MM.1S (cell line): ENCODE results near the gene RYK.
"Not testable (repeated sequence)": the region's sequence is repeated elsewhere in the genome, so short reads cannot be mapped to it uniquely, and the experiment has no call there.

Experiments used
- DNase-seq: peaks from one replicate; pipeline ENCODE4 v3.0.0-alpha.2; 2015
- H2AFZ ChIP-seq: fragments of 300-600 bp; sonication (generic); 2 replicates; pipeline ENCODE4 v1.6.0; 2016; ENCODE audit warnings: antibody characterized with exemption, low read length
- H3F3A ChIP-seq: fragments of 300-600 bp; sonication (generic); 2 replicates; pipeline ENCODE4 v1.6.1; 2016; ENCODE audit warnings: mild to moderate bottlenecking, antibody characterized with exemption, low read length, moderate library complexity, mixed read lengths; ENCODE audit not compliant: insufficient read depth
- H3K27ac ChIP-seq: fragments of 300-600 bp; sonication (generic); 2 replicates; pipeline ENCODE4 v1.5.1; 2016; ENCODE audit warnings: mild to moderate bottlenecking, low read length
- H3K27me3 ChIP-seq: fragments of 300-600 bp; sonication (generic); replicated peaks from 2 replicates; pipeline ENCODE4 v1.6.0; 2016; ENCODE audit warnings: low read length; ENCODE audit not compliant: insufficient read depth
- H3K36me3 ChIP-seq: fragments of 300-600 bp; sonication (generic); replicated peaks from 2 replicates; pipeline ENCODE4 v1.6.1; 2016; ENCODE audit warnings: mild to moderate bottlenecking, low read length, mixed read lengths; ENCODE audit not compliant: insufficient read depth
- H3K4me1 ChIP-seq: fragments of 300-600 bp; sonication (generic); 2 replicates; pipeline ENCODE4 v1.6.1; 2016; ENCODE audit warnings: low read length, mixed read lengths
- H3K4me2 ChIP-seq: fragments of 300-600 bp; sonication (generic); 2 replicates; pipeline ENCODE4 v1.6.0; 2016; ENCODE audit warnings: low read depth, low read length
- H3K4me3 ChIP-seq: fragments of 300-600 bp; sonication (generic); 2 replicates; pipeline ENCODE4 v1.5.1; 2016; ENCODE audit warnings: low read length, mixed read lengths
- H3K79me2 ChIP-seq: fragments of 300-600 bp; sonication (generic); 2 replicates; pipeline ENCODE4 v1.6.1; 2016; ENCODE audit warnings: mixed run types, low read length, mixed read lengths
- H3K9ac ChIP-seq: fragments of 300-600 bp; sonication (generic); 2 replicates; pipeline ENCODE4 v1.6.1; 2016; ENCODE audit warnings: low read length, mixed read lengths
- H3K9me2 ChIP-seq: fragments of 300-600 bp; sonication (generic); replicated peaks from 2 replicates; pipeline ENCODE4 v1.6.1; 2016; ENCODE audit warnings: mild to moderate bottlenecking, low read length, mixed read lengths; ENCODE audit not compliant: insufficient read depth
- H3K9me3 ChIP-seq: fragments of 300-600 bp; sonication (generic); replicated peaks from 2 replicates; pipeline ENCODE4 v1.6.1; 2016; ENCODE audit warnings: mild to moderate bottlenecking, low read length, mixed read lengths; ENCODE audit not compliant: insufficient read depth
- H4K20me1 ChIP-seq: fragments of 300-600 bp; sonication (generic); 2 replicates; pipeline ENCODE4 v1.6.1; 2016; ENCODE audit warnings: mild to moderate bottlenecking, low read length, moderate library complexity, mixed read lengths; ENCODE audit not compliant: insufficient read depth
- CTCF ChIP-seq: fragments of 300-600 bp; sonication (generic); IDR thresholded peaks from 2 replicates; pipeline ENCODE4 v1.5.1; 2016; ENCODE audit warnings: antibody characterized with exemption, low read length, mixed read lengths
- EZH2 ChIP-seq: fragments of 300-600 bp; sonication (generic); optimal IDR thresholded peaks from 2 replicates; pipeline ENCODE3; 2017; ENCODE audit warnings: low read depth, mild to moderate bottlenecking, antibody characterized with exemption, low read length, mixed read lengths
- EZH2phosphoT487 ChIP-seq: fragments of 300-600 bp; sonication (generic); IDR thresholded peaks from 2 replicates; pipeline ENCODE4 v1.6.1; 2018; ENCODE audit warnings: antibody characterized with exemption, low read length

The RYK gene

GRCh38 chr3:134201201-134202130 is 49.2 kb downstream of the RYK start:
- Histone ChIP-seq H3K79me2 (no peaks in the 10 kb centered on the region), H3K27ac (no peak overlapping the region), H3F3A (no peaks in the 10 kb centered on the region), H3K9me2 (no peaks in the 10 kb centered on the region), H3K4me1 (no peaks in the 10 kb centered on the region), H3K9ac (no peak overlapping the region), H2AFZ (no peak overlapping the region), H3K9me3 (no peaks in the 10 kb centered on the region), H3K27me3 (no peaks in the 10 kb centered on the region), H3K4me3 (no peak overlapping the region), H3K4me2 (no peak overlapping the region), H4K20me1 (no peaks in the 10 kb centered on the region), H3K36me3 (no peaks in the 10 kb centered on the region)
- no peak for TF ChIP-seq CTCF
- no peak for TF ChIP-seq EZH2
- TF ChIP-seq EZH2phosphoT487, result no peak
- no peak for DNase-seq

- H3F3A ChIP-seq, H3K27me3 ChIP-seq, H3K9me3 ChIP-seq, H3K36me3 ChIP-seq, H3K4me1 ChIP-seq, H3K27ac ChIP-seq, DNase-seq, H3K4me3 ChIP-seq, H3K9ac ChIP-seq, H4K20me1 ChIP-seq, H3K9me2 ChIP-seq, H3K79me2 ChIP-seq, H3K4me2 ChIP-seq, H2AFZ ChIP-seq: not testable (repeated sequence)
Observed at GRCh38 chr3:134199880-134200279, 50.8 kb downstream of the RYK start.

GRCh38 chr3:134199240-134199639 is 51.4 kb downstream of the RYK start:
- no peaks in the 10 kb centered on the region for H3K36me3 ChIP-seq
- H3F3A ChIP-seq, result no peaks in the 10 kb centered on the region
- H3K27me3 ChIP-seq, result no peaks in the 10 kb centered on the region
- no peak for TF ChIP-seq EZH2
- TF ChIP-seq EZH2phosphoT487, result no peak
- TF ChIP-seq CTCF, result no peak
- H3K9ac ChIP-seq, result no peak overlapping the region
- no peaks in the 10 kb centered on the region for H3K9me2 ChIP-seq
- no peaks in the 10 kb centered on the region for H3K4me1 ChIP-seq
- no peaks in the 10 kb centered on the region for H3K9me3 ChIP-seq
- H2AFZ ChIP-seq, result no peak overlapping the region
- H3K4me3 ChIP-seq, result no peak overlapping the region
- no peaks in the 10 kb centered on the region for H3K79me2 ChIP-seq
- H4K20me1 ChIP-seq, result no peaks in the 10 kb centered on the region
- H3K27ac ChIP-seq, result no peak overlapping the region
- no peak for DNase-seq
- no peak overlapping the region for H3K4me2 ChIP-seq

- no peaks in the 10 kb centered on the region for H3K79me2 ChIP-seq
- no peaks in the 10 kb centered on the region for H3K27me3 ChIP-seq
- H3K27ac ChIP-seq, result no peak overlapping the region
- no peak overlapping the region for H2AFZ ChIP-seq
- H3K36me3 ChIP-seq, result no peaks in the 10 kb centered on the region
- TF ChIP-seq EZH2, result no peak
- TF ChIP-seq EZH2phosphoT487, result no peak
- TF ChIP-seq CTCF, result no peak
- H3K9me2 ChIP-seq, result no peaks in the 10 kb centered on the region
- H3F3A ChIP-seq, result no peaks in the 10 kb centered on the region
- no peak for DNase-seq
- H3K9me3 ChIP-seq, result no peaks in the 10 kb centered on the region
- no peak overlapping the region for H3K4me3 ChIP-seq
- H3K4me1 ChIP-seq, result no peaks in the 10 kb centered on the region
- no peaks in the 10 kb centered on the region for H4K20me1 ChIP-seq
- no peak overlapping the region for H3K4me2 ChIP-seq
- no peak overlapping the region for H3K9ac ChIP-seq
Observed at GRCh38 chr3:134198414-134198813, 52.2 kb downstream of the RYK start.
